HG03521 (cell line): Measurements from ENCODE around the gene ADAD2.

Experiments used
- ATAC-seq: cut with Tn5 transposase; IDR thresholded peaks from one replicate; pipeline ENCODE4 v1.9.1; 2021; ENCODE audit warnings: mild to moderate bottlenecking, moderate library complexity; ENCODE audit not compliant: unreplicated experiment

Gene ADAD2

GRCh38 chr16:84190731-84191388 lies at the start of gene ADAD2:
ADAD2 (plus strand) TSS chr16:84191157; CDS start chr16:84191231, 74 bp downstream.
- no peak for ATAC-seq

- no peak for ATAC-seq
Measured at GRCh38 chr16:84143081-84143480, 47.9 kb upstream of the ADAD2 start.

GRCh38 chr16:84143784-84144199 lies 47.2 kb upstream of the ADAD2 start:
- no peak for ATAC-seq

- peak; percentile 2 for ATAC-seq
Measured at GRCh38 chr16:84144209-84144858, 46.6 kb upstream of the ADAD2 start.

GRCh38 chr16:84144859-84145639 lies 45.9 kb upstream of the ADAD2 start, which contains the start of the genes DNAAF1 and HSDL1:
DNAAF1 (plus strand) TSS chr16:84145308; CDS start chr16:84145441, 133 bp downstream.
HSDL1 (minus strand) TSS chr16:84145177; CDS start chr16:84131321, 13,856 bp downstream.
- peak; percentile 78 for ATAC-seq

GRCh38 chr16:84150926-84151325 lies 40.0 kb upstream of the ADAD2 start:
- no peak for ATAC-seq

GRCh38 chr16:84153660-84154214 lies 37.2 kb upstream of the ADAD2 start:
- ATAC-seq, result no peak

- ATAC-seq, result no peak
Measured at GRCh38 chr16:84155226-84155625, 35.7 kb upstream of the ADAD2 start.

- ATAC-seq, result no peak
Measured at GRCh38 chr16:84155771-84156170, 35.2 kb upstream of the ADAD2 start.

GRCh38 chr16:84156342-84156784 lies 34.6 kb upstream of the ADAD2 start:
- ATAC-seq, result no peak

GRCh38 chr16:84159007-84159406 lies 31.9 kb upstream of the ADAD2 start:
- ATAC-seq, result no peak

- ATAC-seq, result no peak
Measured at GRCh38 chr16:84159800-84160199, 31.2 kb upstream of the ADAD2 start.

- ATAC-seq, result no peak
Measured at GRCh38 chr16:84161037-84161436, 29.9 kb upstream of the ADAD2 start.

- no peak for ATAC-seq
Measured at GRCh38 chr16:84161801-84162200, 29.2 kb upstream of the ADAD2 start.

GRCh38 chr16:84165746-84166145 lies 25.2 kb upstream of the ADAD2 start:
- no peak for ATAC-seq

- ATAC-seq, result no peak
Measured at GRCh38 chr16:84166796-84167695, 23.9 kb upstream of the ADAD2 start.

GRCh38 chr16:84169765-84170310 lies 21.1 kb upstream of the ADAD2 start:
- ATAC-seq, result no peak

- no peak for ATAC-seq
Measured at GRCh38 chr16:84174396-84174795, 16.6 kb upstream of the ADAD2 start.

GRCh38 chr16:84175350-84176081 lies 15.4 kb upstream of the ADAD2 start:
- ATAC-seq, result peak; percentile 74
